CD4-positive, alpha-beta T cell (primary cell): ENCODE measurements around the gene OXNAD1. TPM values are rescaled to one million over a fixed set of nuclear protein-coding genes. Genes with fewer than 3 reads are reported as not detected.

Experiments used
- ATAC-seq: fragments of 200-7000 bp; cut with Tn5 transposase; one replicate; pipeline ENCODE4 v1.10.0; 2022; ENCODE audit warnings: mild to moderate bottlenecking; ENCODE audit not compliant: poor library complexity
- CTCF ChIA-PET: fragments of 350-600 bp; sonication (Branson Sonifier 250); formaldehyde crosslinking; loops from one replicate; lab custom pipeline; 2021; ENCODE audit warnings: antibody characterized with exemption, inconsistent platforms; lab: Charles Lee
- POLR2A ChIA-PET: fragments of 350-600 bp; sonication (Branson Sonifier 250); formaldehyde crosslinking; loops from one replicate; lab custom pipeline; 2021; ENCODE audit warnings: antibody characterized with exemption, inconsistent platforms; lab: Charles Lee
- DNase-seq, 14 experiments: peaks; one replicate each; pipeline ENCODE4 v3.0.0-alpha.2; 2013 to 2020; ENCODE audit warnings: mixed read lengths in 2 of 14
- H3K27ac ChIP-seq, 2 donors: one replicate each; pipeline versions ENCODE4 v1.5.1 to v1.7.0; 2013; ENCODE audit warnings: low read length in 2 of 2, low read depth in 1 of 2, mild to moderate bottlenecking in 1 of 2
- H3K27me3 ChIP-seq, 2 experiments: 1 replicate in 1 of 2; 2 replicates in 1 of 2; pipeline versions ENCODE4 v1.6.1 to v1.7.0; 2013; ENCODE audit warnings: low read length in 2 of 2, control low read depth in 1 of 2, mild to moderate bottlenecking in 1 of 2, moderate library complexity in 1 of 2; ENCODE audit not compliant: insufficient read depth in 2 of 2, control insufficient read depth in 1 of 2
- H3K36me3 ChIP-seq: one replicate; pipeline ENCODE4 v1.6.1; 2013; ENCODE audit warnings: low read length, control low read depth; ENCODE audit not compliant: insufficient read depth
- H3K4me1 ChIP-seq: one replicate; pipeline ENCODE4 v1.6.1; 2013; ENCODE audit warnings: low read length, control low read depth; ENCODE audit not compliant: insufficient read depth
- H3K4me3 ChIP-seq: one replicate; pipeline ENCODE4 v1.5.1; 2013; ENCODE audit warnings: mild to moderate bottlenecking, low read length, moderate library complexity
- H3K9me3 ChIP-seq, 2 experiments: 1 replicate in 1 of 2; 2 replicates in 1 of 2; pipeline versions ENCODE4 v1.6.1 to v1.7.0; 2013; ENCODE audit warnings: low read length in 2 of 2, mild to moderate bottlenecking in 2 of 2, control low read depth in 1 of 2, moderate library complexity in 1 of 2; ENCODE audit not compliant: control insufficient read depth in 1 of 2, insufficient read depth in 1 of 2
- H3K27ac Mint-ChIP-seq: one replicate; pipeline ENCODE4 v1.8.0; 2020; ENCODE audit warnings: mixed read lengths
- H3K27me3 Mint-ChIP-seq: one replicate; pipeline ENCODE4 v1.8.0; 2021; ENCODE audit warnings: mixed read lengths
- H3K36me3 Mint-ChIP-seq: one replicate; pipeline ENCODE4 v1.8.0; 2021; ENCODE audit warnings: low read depth, mixed read lengths
- H3K4me1 Mint-ChIP-seq: one replicate; pipeline ENCODE4 v1.8.0; 2021; ENCODE audit warnings: low read depth, mixed read lengths
- H3K4me3 Mint-ChIP-seq: one replicate; pipeline ENCODE4 v1.8.0; 2020; ENCODE audit warnings: mild to moderate bottlenecking, mixed read lengths
- H3K9me3 Mint-ChIP-seq: one replicate; pipeline ENCODE4 v1.8.0; 2020; ENCODE audit warnings: mixed read lengths
- intact Hi-C, 2 experiments: fragments of 100-400 bp; cut with DNase I in 1 of 2; cut with micrococcal nuclease in 1 of 2; formaldehyde crosslinking; loops; one replicate each; pipeline versions ENCODE4 v1.15.1 to v1.9.0; 2023 to 2025; cut with DNase I, micrococcal nuclease
- total RNA-seq, 174 experiments: library from RNA in 2 of 174; stranded (reverse) in 2 of 174; gene quantifications; one replicate each; pipeline ENCODE4 v1.2.3 and lab custom pipeline; 2021 to 2026
- TF ChIP-seq, protein P1 (sequence below): fragments of 200-600 bp; IDR thresholded peaks from one replicate; pipeline ENCODE4 v1.8.0; 2022; ENCODE audit warnings: antibody characterized with exemption, mild to moderate bottlenecking

OXNAD1 gene
- total RNA-seq, 2 experiments from 2014 or later: 135 TPM

DNA sequence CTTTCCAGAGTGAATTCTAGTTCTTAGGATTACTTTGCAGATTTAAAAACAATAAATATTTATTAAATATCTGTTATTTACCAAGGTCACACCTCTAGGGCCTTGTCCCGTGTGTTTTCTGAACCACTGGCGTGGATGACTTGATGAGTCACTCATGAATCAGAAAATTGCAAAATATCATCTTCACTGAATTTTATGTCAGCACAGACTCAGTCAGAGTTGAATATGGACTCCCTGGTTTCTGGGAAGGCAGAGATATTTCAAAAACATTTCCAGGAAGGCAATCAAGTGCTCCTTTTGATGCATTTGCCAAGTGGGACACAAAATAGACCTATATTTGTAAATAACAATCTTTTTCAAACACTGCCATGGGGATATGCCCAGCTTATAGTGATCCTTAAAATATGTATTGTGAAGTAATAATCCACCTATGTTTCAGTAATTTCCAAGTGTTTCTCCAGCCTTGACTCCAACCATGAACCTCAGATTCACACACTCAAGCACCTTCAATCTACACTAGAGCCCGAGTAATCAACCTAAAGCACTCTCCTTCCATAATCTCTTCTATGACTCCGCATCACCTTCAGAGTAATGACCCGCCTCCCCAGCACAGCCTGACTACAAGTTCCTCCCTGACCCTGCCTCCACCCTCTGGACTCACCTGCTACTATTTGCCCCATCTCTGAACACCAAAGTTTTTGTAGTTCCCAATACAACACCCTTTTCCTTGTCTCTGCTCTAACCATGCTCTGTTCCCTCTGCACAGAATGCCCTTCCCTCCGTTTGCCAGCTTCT is 24.6 kb upstream of the OXNAD1 start:
- ChIA-PET CTCF (no interaction called here), POLR2A (no interaction called here)
- Mint-ChIP-seq H3K27me3 (no peaks in the 10 kb centered on the region), H3K9me3 (no peaks in the 10 kb centered on the region), H3K4me3 (no peak overlapping the region), H3K27ac (no peak overlapping the region), H3K36me3 (no peaks in the 10 kb centered on the region), H3K4me1 (no peaks in the 10 kb centered on the region)
- Histone ChIP-seq H3K27me3 (no peaks in the 10 kb centered on the region), H3K9me3 (no peaks in the 10 kb centered on the region), H3K27ac (no peak overlapping the region), H3K4me1 (no peaks in the 10 kb centered on the region), H3K36me3 (no peaks in the 10 kb centered on the region), H3K4me3 (no peak overlapping the region)
- TF ChIP-seq, protein P1, sequence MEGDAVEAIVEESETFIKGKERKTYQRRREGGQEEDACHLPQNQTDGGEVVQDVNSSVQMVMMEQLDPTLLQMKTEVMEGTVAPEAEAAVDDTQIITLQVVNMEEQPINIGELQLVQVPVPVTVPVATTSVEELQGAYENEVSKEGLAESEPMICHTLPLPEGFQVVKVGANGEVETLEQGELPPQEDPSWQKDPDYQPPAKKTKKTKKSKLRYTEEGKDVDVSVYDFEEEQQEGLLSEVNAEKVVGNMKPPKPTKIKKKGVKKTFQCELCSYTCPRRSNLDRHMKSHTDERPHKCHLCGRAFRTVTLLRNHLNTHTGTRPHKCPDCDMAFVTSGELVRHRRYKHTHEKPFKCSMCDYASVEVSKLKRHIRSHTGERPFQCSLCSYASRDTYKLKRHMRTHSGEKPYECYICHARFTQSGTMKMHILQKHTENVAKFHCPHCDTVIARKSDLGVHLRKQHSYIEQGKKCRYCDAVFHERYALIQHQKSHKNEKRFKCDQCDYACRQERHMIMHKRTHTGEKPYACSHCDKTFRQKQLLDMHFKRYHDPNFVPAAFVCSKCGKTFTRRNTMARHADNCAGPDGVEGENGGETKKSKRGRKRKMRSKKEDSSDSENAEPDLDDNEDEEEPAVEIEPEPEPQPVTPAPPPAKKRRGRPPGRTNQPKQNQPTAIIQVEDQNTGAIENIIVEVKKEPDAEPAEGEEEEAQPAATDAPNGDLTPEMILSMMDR: no peak
- intact Hi-C loops: no loop called here
- peak in 1 of 14 experiments; percentile 17 for DNase-seq
- ATAC-seq: no peak

GRCh38 chr3:16241225-16241624 is 23.8 kb upstream of the OXNAD1 start:
- H3K4me1 ChIP-seq: no peaks in the 10 kb centered on the region
- no peaks in the 10 kb centered on the region for H3K9me3 ChIP-seq
- no peak for ATAC-seq
- intact Hi-C loops: no loop called here
- no peaks in the 10 kb centered on the region for H3K4me1 Mint-ChIP-seq
- ChIA-PET CTCF (interaction anchor here (0.7 kb wide), 1 partner anchor 26 kb away, joined by 3 read pairs; no protein-coding TSS in a partner anchor), POLR2A (no interaction called here)
- H3K27ac Mint-ChIP-seq: no peak overlapping the region
- DNase-seq: no peak
- no peak overlapping the region for H3K4me3 ChIP-seq
- no peaks in the 10 kb centered on the region for H3K36me3 Mint-ChIP-seq
- H3K4me3 Mint-ChIP-seq: no peak overlapping the region
- H3K27ac ChIP-seq: no peak overlapping the region
- TF ChIP-seq, protein P1: no peak
- no peaks in the 10 kb centered on the region for H3K27me3 ChIP-seq
- no peaks in the 10 kb centered on the region for H3K36me3 ChIP-seq
- no peaks in the 10 kb centered on the region for H3K9me3 Mint-ChIP-seq
- H3K27me3 Mint-ChIP-seq: no peaks in the 10 kb centered on the region

- H3K4me3 ChIP-seq: no peak overlapping the region
- no peaks in the 10 kb centered on the region for H3K9me3 Mint-ChIP-seq
- no peaks in the 10 kb centered on the region for H3K36me3 ChIP-seq
- ChIA-PET POLR2A (no interaction called here), CTCF (no interaction called here)
- TF ChIP-seq, protein P1: no peak
- intact Hi-C loops: no loop called here
- H3K4me1 Mint-ChIP-seq: peaks cover 6% of the 10 kb centered on the region
- H3K4me1 ChIP-seq: peaks cover 2% of the 10 kb centered on the region
- no peak overlapping the region for H3K27ac ChIP-seq
- no peak overlapping the region for H3K27ac Mint-ChIP-seq
- no peaks in the 10 kb centered on the region for H3K36me3 Mint-ChIP-seq
- DNase-seq (no peak), ATAC-seq (no peak)
- H3K9me3 ChIP-seq: no peaks in the 10 kb centered on the region
- no peaks in the 10 kb centered on the region for H3K27me3 ChIP-seq
- H3K4me3 Mint-ChIP-seq: no peak overlapping the region
- no peaks in the 10 kb centered on the region for H3K27me3 Mint-ChIP-seq
Measured at GRCh38 chr3:16242177-16242576, 22.8 kb upstream of the OXNAD1 start.
